Effector memory CD8-positive, alpha-beta T cell (primary cell): ENCODE data around the gene ARMC9.
A peak's percentile ranks its signal among the peaks of the same experiment; 100 is the strongest.

Experiments
- ATAC-seq: fragments of 150-1000 bp; cut with Tn5 transposase; replicated peaks from 2 replicates; pipeline ENCODE4 v1.10.0; 2021; ENCODE audit warnings: mild to moderate bottlenecking, moderate library complexity
- DNase-seq, 3 experiments: peaks; one replicate each; pipeline ENCODE4 v3.0.0; 2021
- H3K27ac Mint-ChIP-seq, 2 donors: one replicate each; pipeline ENCODE4 v1.8.0; 2022; ENCODE audit warnings: mild to moderate bottlenecking in 2 of 2, mixed read lengths in 2 of 2, moderate library complexity in 2 of 2
- H3K27me3 Mint-ChIP-seq, 2 donors: one replicate each; pipeline ENCODE4 v1.8.0; 2022; ENCODE audit warnings: mixed read lengths in 2 of 2
- H3K36me3 Mint-ChIP-seq: one replicate; pipeline ENCODE4 v1.8.0; 2022; ENCODE audit warnings: mild to moderate bottlenecking, moderate library complexity, mixed read lengths; ENCODE audit not compliant: insufficient read depth
- H3K4me1 Mint-ChIP-seq, 2 donors: one replicate each; pipeline ENCODE4 v1.8.0; 2022; ENCODE audit warnings: low read depth in 2 of 2, mixed read lengths in 2 of 2
- H3K4me3 Mint-ChIP-seq, 2 donors: one replicate each; pipeline ENCODE4 v1.8.0; 2022; ENCODE audit warnings: mild to moderate bottlenecking in 2 of 2, mixed read lengths in 2 of 2, moderate library complexity in 2 of 2
- H3K9me3 Mint-ChIP-seq, 2 donors: one replicate each; pipeline ENCODE4 v1.8.0; 2022; ENCODE audit warnings: mixed read lengths in 2 of 2

The ARMC9 gene

GRCh38 chr2:231277962-231278361, 79.5 kb downstream of the ARMC9 start:
- Mint-ChIP-seq H3K36me3 (no peaks in the 10 kb centered on the region), H3K27ac (no peak overlapping the region), H3K27me3 (peaks cover 14 to 40% of the 10 kb centered on the region in 2 donors), H3K4me1 (no peaks in the 10 kb centered on the region), H3K9me3 (no peaks in the 10 kb centered on the region), H3K4me3 (no peak overlapping the region)
- no peak for ATAC-seq
- DNase-seq, result no peak

- no peak overlapping the region for H3K27ac Mint-ChIP-seq
- no peaks in the 10 kb centered on the region for H3K4me1 Mint-ChIP-seq
- DNase-seq, result no peak
- no peaks in the 10 kb centered on the region for H3K9me3 Mint-ChIP-seq
- peaks cover 14 to 40% of the 10 kb centered on the region in 2 donors for H3K27me3 Mint-ChIP-seq
- no peak for ATAC-seq
- no peaks in the 10 kb centered on the region for H3K36me3 Mint-ChIP-seq
- H3K4me3 Mint-ChIP-seq, result no peak overlapping the region
These were observed 80.4 kb downstream of the ARMC9 start for GRCh38 chr2:231278868-231279267.

- H3K4me1 Mint-ChIP-seq, result no peaks in the 10 kb centered on the region
- no peak overlapping the region for H3K27ac Mint-ChIP-seq
- DNase-seq (no peak), ATAC-seq (no peak)
- H3K4me3 Mint-ChIP-seq, result no peak overlapping the region
- H3K36me3 Mint-ChIP-seq, result no peaks in the 10 kb centered on the region
- H3K27me3 Mint-ChIP-seq, result peaks cover 14 to 40% of the 10 kb centered on the region in 2 donors
- no peaks in the 10 kb centered on the region for H3K9me3 Mint-ChIP-seq
These were observed 82.4 kb downstream of the ARMC9 start for GRCh38 chr2:231280846-231281245.

GRCh38 chr2:231284296-231284695, 85.9 kb downstream of the ARMC9 start:
- Mint-ChIP-seq H3K9me3 (no peaks in the 10 kb centered on the region), H3K36me3 (no peaks in the 10 kb centered on the region), H3K27me3 (peaks cover 14 to 18% of the 10 kb centered on the region in 2 donors), H3K4me1 (no peaks in the 10 kb centered on the region), H3K27ac (no peak overlapping the region), H3K4me3 (no peak overlapping the region)
- DNase-seq, result no peak
- ATAC-seq, result no peak

- Mint-ChIP-seq H3K4me3 (no peak overlapping the region), H3K9me3 (no peaks in the 10 kb centered on the region), H3K27me3 (peaks cover 0 to 2% of the 10 kb centered on the region in 2 donors), H3K4me1 (no peaks in the 10 kb centered on the region), H3K27ac (no peak overlapping the region), H3K36me3 (no peaks in the 10 kb centered on the region)
- ATAC-seq, result no peak
- DNase-seq, result no peak
These were observed 88.5 kb downstream of the ARMC9 start for GRCh38 chr2:231286964-231287363.

GRCh38 chr2:231287696-231288095, 89.3 kb downstream of the ARMC9 start:
- ATAC-seq, result no peak
- no peak for DNase-seq
- Mint-ChIP-seq H3K27ac (no peak overlapping the region), H3K9me3 (no peaks in the 10 kb centered on the region), H3K27me3 (no peaks in the 10 kb centered on the region), H3K4me3 (no peak overlapping the region), H3K4me1 (no peaks in the 10 kb centered on the region), H3K36me3 (no peaks in the 10 kb centered on the region)

GRCh38 chr2:231288590-231288989, 90.2 kb downstream of the ARMC9 start:
- Mint-ChIP-seq H3K27ac (no peak overlapping the region), H3K36me3 (no peaks in the 10 kb centered on the region), H3K9me3 (no peaks in the 10 kb centered on the region), H3K27me3 (no peaks in the 10 kb centered on the region), H3K4me3 (no peak overlapping the region), H3K4me1 (no peaks in the 10 kb centered on the region)
- no peak for DNase-seq
- no peak for ATAC-seq

- no peak for ATAC-seq
- H3K4me1 Mint-ChIP-seq, result no peaks in the 10 kb centered on the region
- H3K4me3 Mint-ChIP-seq, result no peak overlapping the region
These were observed 92.0 kb downstream of the ARMC9 start for GRCh38 chr2:231290321-231291015.

GRCh38 chr2:231292472-231293134, 94.2 kb downstream of the ARMC9 start:
- Mint-ChIP-seq H3K36me3 (no peaks in the 10 kb centered on the region), H3K27ac (peak overlapping the region in 1 of 2 donors; percentile 44), H3K4me1 (no peaks in the 10 kb centered on the region), H3K9me3 (no peaks in the 10 kb centered on the region), H3K27me3 (no peaks in the 10 kb centered on the region), H3K4me3 (no peak overlapping the region)
- no peak for DNase-seq
- ATAC-seq, result no peak

More at GRCh38 chr2:231290321-231291015, 92.0 kb downstream of the ARMC9 start:
- no peaks in the 10 kb centered on the region for H3K36me3 Mint-ChIP-seq
- H3K27ac Mint-ChIP-seq, result no peak overlapping the region
- no peaks in the 10 kb centered on the region for H3K9me3 Mint-ChIP-seq
- DNase-seq, result no peak
- H3K27me3 Mint-ChIP-seq, result no peaks in the 10 kb centered on the region

- Mint-ChIP-seq H3K4me3 (no peak overlapping the region), H3K27ac (no peak overlapping the region), H3K9me3 (no peaks in the 10 kb centered on the region), H3K27me3 (no peaks in the 10 kb centered on the region), H3K4me1 (no peaks in the 10 kb centered on the region), H3K36me3 (no peaks in the 10 kb centered on the region)
- DNase-seq, result no peak
- no peak for ATAC-seq
These were observed 94.7 kb downstream of the ARMC9 start for GRCh38 chr2:231293163-231293562.

- no peaks in the 10 kb centered on the region for H3K27me3 Mint-ChIP-seq
- no peaks in the 10 kb centered on the region for H3K9me3 Mint-ChIP-seq
- DNase-seq, result no peak
- H3K4me1 Mint-ChIP-seq, result no peaks in the 10 kb centered on the region
- ATAC-seq, result no peak
- H3K27ac Mint-ChIP-seq, result no peak overlapping the region
- no peaks in the 10 kb centered on the region for H3K36me3 Mint-ChIP-seq
- no peak overlapping the region for H3K4me3 Mint-ChIP-seq
These were observed 95.7 kb downstream of the ARMC9 start for GRCh38 chr2:231294116-231294515.

GRCh38 chr2:231294571-231295362, 96.3 kb downstream of the ARMC9 start:
- Mint-ChIP-seq H3K27ac (no peak overlapping the region), H3K4me3 (no peak overlapping the region), H3K27me3 (no peaks in the 10 kb centered on the region), H3K9me3 (no peaks in the 10 kb centered on the region), H3K36me3 (no peaks in the 10 kb centered on the region), H3K4me1 (no peaks in the 10 kb centered on the region)
- no peak for DNase-seq
- ATAC-seq, result no peak

- H3K36me3 Mint-ChIP-seq, result no peaks in the 10 kb centered on the region
- ATAC-seq, result no peak
- no peaks in the 10 kb centered on the region for H3K4me1 Mint-ChIP-seq
- H3K27ac Mint-ChIP-seq, result no peak overlapping the region
- DNase-seq, result no peak
- H3K9me3 Mint-ChIP-seq, result no peaks in the 10 kb centered on the region
- H3K27me3 Mint-ChIP-seq, result no peaks in the 10 kb centered on the region
- no peak overlapping the region for H3K4me3 Mint-ChIP-seq
These were observed 96.9 kb downstream of the ARMC9 start for GRCh38 chr2:231295363-231295655.
